MM.1S (cell line): ENCODE data around the gene CEP290.

Source experiments
- DNase-seq: peaks from one replicate; pipeline ENCODE4 v3.0.0-alpha.2; 2015
- H2AFZ ChIP-seq: fragments of 300-600 bp; sonication (generic); 2 replicates; pipeline ENCODE4 v1.6.0; 2016; ENCODE audit warnings: antibody characterized with exemption, low read length
- H3F3A ChIP-seq: fragments of 300-600 bp; sonication (generic); 2 replicates; pipeline ENCODE4 v1.6.1; 2016; ENCODE audit warnings: mild to moderate bottlenecking, antibody characterized with exemption, low read length, moderate library complexity, mixed read lengths; ENCODE audit not compliant: insufficient read depth
- H3K27ac ChIP-seq: fragments of 300-600 bp; sonication (generic); 2 replicates; pipeline ENCODE4 v1.5.1; 2016; ENCODE audit warnings: mild to moderate bottlenecking, low read length
- H3K27me3 ChIP-seq: fragments of 300-600 bp; sonication (generic); replicated peaks from 2 replicates; pipeline ENCODE4 v1.6.0; 2016; ENCODE audit warnings: low read length; ENCODE audit not compliant: insufficient read depth
- H3K36me3 ChIP-seq: fragments of 300-600 bp; sonication (generic); replicated peaks from 2 replicates; pipeline ENCODE4 v1.6.1; 2016; ENCODE audit warnings: mild to moderate bottlenecking, low read length, mixed read lengths; ENCODE audit not compliant: insufficient read depth
- H3K4me1 ChIP-seq: fragments of 300-600 bp; sonication (generic); 2 replicates; pipeline ENCODE4 v1.6.1; 2016; ENCODE audit warnings: low read length, mixed read lengths
- H3K4me2 ChIP-seq: fragments of 300-600 bp; sonication (generic); 2 replicates; pipeline ENCODE4 v1.6.0; 2016; ENCODE audit warnings: low read depth, low read length
- H3K4me3 ChIP-seq: fragments of 300-600 bp; sonication (generic); 2 replicates; pipeline ENCODE4 v1.5.1; 2016; ENCODE audit warnings: low read length, mixed read lengths
- H3K79me2 ChIP-seq: fragments of 300-600 bp; sonication (generic); 2 replicates; pipeline ENCODE4 v1.6.1; 2016; ENCODE audit warnings: mixed run types, low read length, mixed read lengths
- H3K9ac ChIP-seq: fragments of 300-600 bp; sonication (generic); 2 replicates; pipeline ENCODE4 v1.6.1; 2016; ENCODE audit warnings: low read length, mixed read lengths
- H3K9me2 ChIP-seq: fragments of 300-600 bp; sonication (generic); replicated peaks from 2 replicates; pipeline ENCODE4 v1.6.1; 2016; ENCODE audit warnings: mild to moderate bottlenecking, low read length, mixed read lengths; ENCODE audit not compliant: insufficient read depth
- H3K9me3 ChIP-seq: fragments of 300-600 bp; sonication (generic); replicated peaks from 2 replicates; pipeline ENCODE4 v1.6.1; 2016; ENCODE audit warnings: mild to moderate bottlenecking, low read length, mixed read lengths; ENCODE audit not compliant: insufficient read depth
- H4K20me1 ChIP-seq: fragments of 300-600 bp; sonication (generic); 2 replicates; pipeline ENCODE4 v1.6.1; 2016; ENCODE audit warnings: mild to moderate bottlenecking, low read length, moderate library complexity, mixed read lengths; ENCODE audit not compliant: insufficient read depth
- CTCF ChIP-seq: fragments of 300-600 bp; sonication (generic); IDR thresholded peaks from 2 replicates; pipeline ENCODE4 v1.5.1; 2016; ENCODE audit warnings: antibody characterized with exemption, low read length, mixed read lengths
- EZH2 ChIP-seq: fragments of 300-600 bp; sonication (generic); optimal IDR thresholded peaks from 2 replicates; pipeline ENCODE3; 2017; ENCODE audit warnings: low read depth, mild to moderate bottlenecking, antibody characterized with exemption, low read length, mixed read lengths
- EZH2phosphoT487 ChIP-seq: fragments of 300-600 bp; sonication (generic); IDR thresholded peaks from 2 replicates; pipeline ENCODE4 v1.6.1; 2018; ENCODE audit warnings: antibody characterized with exemption, low read length

CEP290 gene

GRCh38 chr12:88052686-88053085 is 89.2 kb downstream of the CEP290 start:
- Histone ChIP-seq H3K9ac (no peak overlapping the region), H3F3A (no peaks in the 10 kb centered on the region), H3K4me3 (no peak overlapping the region), H3K4me1 (no peaks in the 10 kb centered on the region), H3K4me2 (no peak overlapping the region), H3K27me3 (no peaks in the 10 kb centered on the region), H3K9me2 (no peaks in the 10 kb centered on the region), H3K79me2 (no peaks in the 10 kb centered on the region), H3K9me3 (no peaks in the 10 kb centered on the region), H4K20me1 (no peaks in the 10 kb centered on the region), H3K27ac (no peak overlapping the region), H2AFZ (no peak overlapping the region), H3K36me3 (no peaks in the 10 kb centered on the region; the same call in 1 of the 2 replicates)
- DNase-seq, result peak; percentile 31
- TF ChIP-seq CTCF (peak; percentile 52), EZH2 (no peak), EZH2phosphoT487 (no peak)

- Histone ChIP-seq H2AFZ (no peak overlapping the region), H3F3A (no peaks in the 10 kb centered on the region), H3K9ac (no peak overlapping the region), H3K27ac (no peak overlapping the region), H4K20me1 (no peaks in the 10 kb centered on the region; the same call in 1 of the 2 replicates), H3K79me2 (peaks cover 36% of the 10 kb centered on the region), H3K36me3 (no peaks in the 10 kb centered on the region; the same call in 1 of the 2 replicates), H3K4me1 (no peaks in the 10 kb centered on the region), H3K27me3 (no peaks in the 10 kb centered on the region), H3K9me2 (no peaks in the 10 kb centered on the region), H3K4me2 (no peak overlapping the region), H3K4me3 (no peak overlapping the region), H3K9me3 (no peaks in the 10 kb centered on the region)
- TF ChIP-seq EZH2 (no peak), EZH2phosphoT487 (no peak), CTCF (no peak)
- no peak for DNase-seq
Observed at GRCh38 chr12:88044035-88044434, 97.9 kb downstream of the CEP290 start.

GRCh38 chr12:88037770-88038169 is 104.1 kb downstream of the CEP290 start:
- Histone ChIP-seq H2AFZ (no peak overlapping the region), H3K9ac (no peak overlapping the region), H3K79me2 (peaks cover 73% of the 10 kb centered on the region), H3K9me3 (no peaks in the 10 kb centered on the region), H3F3A (no peaks in the 10 kb centered on the region), H3K4me3 (no peak overlapping the region), H3K27ac (no peak overlapping the region), H3K9me2 (no peaks in the 10 kb centered on the region), H4K20me1 (no peaks in the 10 kb centered on the region), H3K4me1 (peaks cover 18% of the 10 kb centered on the region), H3K27me3 (no peaks in the 10 kb centered on the region), H3K36me3 (no peaks in the 10 kb centered on the region; the same call in 1 of the 2 replicates), H3K4me2 (peak overlapping the region; percentile 84; the same call in 1 of the 2 replicates)
- no peak for DNase-seq
- no peak for TF ChIP-seq EZH2phosphoT487
- TF ChIP-seq EZH2, result no peak
- no peak for TF ChIP-seq CTCF
